ENCODE results near the gene SORBS2. TPM values are rescaled to one million over a fixed set of nuclear protein-coding genes. Genes with fewer than 3 reads are reported as not detected.
A peak's percentile ranks its signal among the peaks of the same experiment; 100 is the strongest.

Gene SORBS2
- total RNA-seq, 1 experiment from 2014 or later = 0.10 TPM

DNA sequence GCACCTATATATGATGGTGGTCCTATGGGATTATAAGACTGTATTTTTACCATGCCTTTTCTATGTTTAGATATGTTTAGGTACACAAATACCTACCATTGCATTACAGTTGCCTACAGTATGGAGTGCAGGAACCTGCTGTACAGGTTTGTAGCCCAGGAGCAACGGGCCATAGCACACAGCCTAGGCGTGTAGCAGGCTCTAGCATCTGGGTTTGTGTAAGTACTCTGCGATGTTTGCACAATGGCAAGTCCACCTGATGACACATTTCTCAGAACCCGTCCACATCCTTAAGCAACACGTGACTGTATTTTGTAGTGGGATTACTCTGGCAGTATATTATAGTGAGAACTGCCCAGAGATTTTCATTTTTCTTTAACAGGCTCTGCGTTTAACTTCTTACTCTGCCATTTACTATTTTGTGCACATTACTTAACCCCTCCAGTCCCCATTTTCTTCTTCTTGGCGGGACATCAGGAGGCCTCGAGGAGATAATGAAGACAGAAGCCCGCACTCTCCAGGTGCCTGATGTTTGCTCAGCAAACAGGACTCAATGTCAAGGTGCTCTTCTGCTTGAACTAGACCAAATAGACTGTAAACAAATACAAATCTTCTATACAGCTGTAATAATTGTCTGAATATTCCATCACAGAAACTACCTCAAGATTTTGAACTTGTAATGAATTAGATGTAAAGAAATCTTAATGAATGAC is 174.7 kb downstream of the SORBS2 start:
- Histone ChIP-seq H3K4me3 (no peak overlapping the region), H3K27me3 (no peaks in the 10 kb centered on the region), H3K9me3 (0 out of 2 replicates have a peak, but pooled peaks cover 3% of the 10 kb centered on the region), H3K36me3 (no peaks in the 10 kb centered on the region)
- DNase-seq = no peak

DNA sequence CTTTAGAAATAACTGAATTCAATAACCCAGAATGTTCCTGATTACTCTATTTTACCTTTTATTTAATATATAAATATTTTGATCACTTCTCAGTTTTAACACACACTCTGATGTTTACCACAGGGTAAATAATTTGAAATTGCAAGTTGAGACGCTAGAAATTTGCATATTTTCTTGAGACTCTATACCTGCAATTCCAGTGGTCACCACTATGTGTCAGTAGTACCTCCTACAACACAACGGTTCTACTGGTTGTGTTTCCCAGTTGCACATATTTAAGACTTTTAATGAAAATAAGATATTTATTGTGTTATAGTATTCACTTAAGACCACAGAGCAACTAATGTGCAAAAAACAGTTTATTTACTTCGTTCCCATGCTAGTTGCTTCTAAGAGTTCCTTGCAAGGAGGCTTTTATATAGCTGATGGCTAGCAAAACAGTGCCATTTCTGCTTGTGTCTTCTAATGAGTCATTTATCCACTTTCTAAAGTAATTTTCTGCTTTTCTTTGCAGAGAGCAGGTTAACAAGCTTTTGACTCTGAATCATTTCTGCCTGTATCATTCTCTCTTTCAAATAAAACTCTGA is 177.8 kb downstream of the SORBS2 start:
- no peak for DNase-seq
- no peak overlapping the region for H3K4me3 ChIP-seq
- H3K9me3 ChIP-seq = 0 out of 2 replicates have a peak, but pooled peaks cover 3% of the 10 kb centered on the region
- no peaks in the 10 kb centered on the region for H3K36me3 ChIP-seq
- no peaks in the 10 kb centered on the region for H3K27me3 ChIP-seq

DNA sequence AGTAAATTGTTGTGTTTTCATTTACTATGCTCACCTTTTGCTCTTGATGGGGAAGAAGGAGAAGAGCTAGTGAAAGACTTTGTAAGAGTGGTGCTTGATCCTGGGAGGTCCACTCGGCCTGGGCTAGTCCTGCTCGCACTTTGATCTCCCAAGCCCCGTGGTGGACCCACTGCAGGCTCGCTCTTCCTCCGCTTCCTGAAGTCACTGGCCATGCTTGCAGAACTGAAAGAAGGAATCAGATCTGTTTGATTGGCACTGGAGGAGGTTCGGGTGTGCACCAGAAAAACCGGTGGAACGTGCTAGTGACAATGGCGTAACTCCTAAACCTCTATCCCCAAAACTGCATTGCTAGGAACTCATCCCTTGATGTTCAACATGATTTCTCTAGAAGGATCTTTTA is 185.2 kb downstream of the SORBS2 start:
- Histone ChIP-seq H3K36me3 (no peaks in the 10 kb centered on the region), H3K27me3 (no peaks in the 10 kb centered on the region), H3K9me3 (no peaks in the 10 kb centered on the region), H3K4me3 (no peak overlapping the region)
- no peak for DNase-seq

DNA sequence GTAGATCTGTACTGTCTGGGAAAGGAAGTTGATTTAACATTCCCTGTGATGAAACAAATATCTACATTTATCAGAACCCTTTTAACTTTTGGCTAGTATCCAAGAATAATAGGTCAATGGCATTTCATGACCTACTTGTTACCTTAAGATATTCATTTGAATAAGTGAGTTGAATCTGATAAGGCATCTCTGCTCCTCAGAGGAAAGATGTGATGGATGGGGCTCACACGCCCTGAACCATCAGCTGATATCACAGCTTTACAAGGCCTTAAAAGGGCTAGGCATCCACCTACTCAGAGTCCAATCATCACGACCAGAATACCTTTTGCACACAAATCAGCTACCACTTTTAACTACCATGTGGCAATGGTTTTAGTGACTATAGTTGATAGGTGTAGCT is 186.5 kb downstream of the SORBS2 start:
- no peaks in the 10 kb centered on the region for H3K36me3 ChIP-seq
- H3K27me3 ChIP-seq = no peaks in the 10 kb centered on the region
- H3K4me3 ChIP-seq = no peak overlapping the region
- DNase-seq = no peak
- no peaks in the 10 kb centered on the region for H3K9me3 ChIP-seq

DNA sequence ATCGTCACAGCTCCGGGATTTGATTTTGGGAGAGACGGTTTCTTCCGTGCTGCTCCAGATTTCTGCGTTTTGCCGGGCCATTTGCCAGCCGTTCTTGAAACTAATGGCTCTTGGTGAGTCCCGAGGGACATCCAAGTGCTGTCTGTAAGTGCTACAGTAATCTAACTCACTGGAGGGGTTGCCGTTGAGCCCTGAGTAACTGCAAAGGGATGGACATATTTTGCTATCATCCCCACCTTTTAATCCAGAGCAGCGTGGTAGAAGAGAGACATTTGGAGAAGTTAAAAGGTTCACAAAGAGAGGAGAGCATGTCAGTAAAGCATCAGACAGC is 187.8 kb downstream of the SORBS2 start:
- no peak for DNase-seq
- H3K4me3 ChIP-seq = no peak overlapping the region
- no peaks in the 10 kb centered on the region for H3K27me3 ChIP-seq
- H3K36me3 ChIP-seq = no peaks in the 10 kb centered on the region
- no peaks in the 10 kb centered on the region for H3K9me3 ChIP-seq

DNA sequence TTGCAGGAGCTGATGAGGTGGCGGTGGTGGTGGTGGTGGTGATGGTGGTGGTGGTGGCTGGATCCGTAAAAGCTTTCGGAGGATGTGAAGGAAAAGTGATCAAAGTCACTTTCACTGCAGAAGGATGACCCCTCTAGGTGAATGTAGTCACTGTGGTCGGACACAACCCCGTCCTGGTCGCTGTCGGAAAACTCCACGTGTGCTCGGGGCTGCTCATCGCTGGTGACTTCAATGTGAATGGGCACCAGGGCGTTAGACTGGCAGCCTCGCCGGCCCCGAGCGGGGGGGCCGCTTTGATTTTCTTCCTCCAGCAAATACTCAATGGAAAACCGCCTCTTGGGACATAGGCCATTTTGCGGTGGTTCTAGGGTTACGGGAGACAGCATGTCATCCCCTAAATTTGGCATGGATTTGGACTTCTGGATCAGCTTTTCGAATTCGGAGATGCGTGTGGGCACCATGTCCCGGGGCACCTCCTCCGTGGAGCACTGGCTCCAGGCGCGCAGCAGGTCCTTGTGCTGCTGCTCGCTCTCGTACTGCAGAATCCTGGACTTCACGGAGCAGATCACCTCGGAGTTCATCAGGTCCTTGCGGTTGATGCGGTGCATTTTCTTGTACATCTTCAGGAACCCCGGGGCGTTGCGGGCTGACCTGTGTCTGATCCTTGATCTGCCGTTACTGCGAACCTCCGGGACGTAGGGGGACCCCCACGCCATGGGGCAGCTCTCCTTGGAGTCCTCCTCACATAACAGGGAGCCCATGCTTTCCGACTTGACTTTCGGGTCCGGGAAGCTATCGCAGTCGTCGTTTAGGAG is 188.3 kb downstream of the SORBS2 start:
- Histone ChIP-seq H3K36me3 (no peaks in the 10 kb centered on the region), H3K9me3 (no peaks in the 10 kb centered on the region), H3K4me3 (no peak overlapping the region), H3K27me3 (no peaks in the 10 kb centered on the region)
- DNase-seq = no peak

DNA sequence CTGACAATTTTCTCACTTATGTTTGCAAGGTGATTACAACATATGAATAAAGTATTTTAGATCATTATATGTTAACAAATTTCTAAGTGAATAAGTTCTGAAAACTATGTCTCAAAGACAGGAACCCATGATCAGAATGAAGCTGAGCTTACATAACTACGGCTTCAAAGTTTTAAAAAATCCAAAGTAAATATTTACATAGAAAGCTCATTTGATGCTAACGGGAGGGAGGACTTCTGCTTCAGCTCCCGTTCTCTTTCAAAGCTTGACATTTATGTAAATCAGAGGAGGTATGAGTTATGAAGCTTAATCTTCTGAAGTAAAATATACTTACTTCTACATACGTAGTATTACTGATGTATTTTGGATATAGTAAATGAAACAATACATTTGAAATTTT is 203.8 kb downstream of the SORBS2 start:
- Histone ChIP-seq H3K9me3 (no peaks in the 10 kb centered on the region), H3K36me3 (no peaks in the 10 kb centered on the region)

DNA sequence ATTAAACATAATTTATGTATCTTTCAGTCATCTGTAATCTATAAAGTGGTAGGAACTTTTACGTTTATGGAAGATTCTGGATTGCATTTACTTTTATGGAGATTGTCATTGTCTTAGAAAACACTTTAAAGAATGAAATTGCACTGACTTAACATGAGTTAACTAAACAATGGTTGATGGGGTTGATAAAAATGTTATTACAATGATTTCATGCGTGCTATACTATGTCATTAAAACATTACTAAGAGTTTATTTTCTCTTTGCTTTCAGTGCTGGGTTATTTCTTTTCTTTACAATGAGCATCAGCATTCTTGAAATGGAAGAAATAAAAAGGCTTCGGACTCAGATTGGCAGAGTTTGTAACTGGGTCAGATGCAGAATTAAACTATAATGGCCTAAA is 209.6 kb downstream of the SORBS2 start:
- no peak for DNase-seq
- no peaks in the 10 kb centered on the region for H3K36me3 ChIP-seq
- H3K9me3 ChIP-seq = no peaks in the 10 kb centered on the region
- H3K27me3 ChIP-seq = no peaks in the 10 kb centered on the region
- H3K4me3 ChIP-seq = no peak overlapping the region

More for the DNA sequence above, 203.8 kb downstream of the SORBS2 start:
- Histone ChIP-seq H3K27me3 (peaks cover 2% of the 10 kb centered on the region; the same call in 1 of the 2 replicates), H3K4me3 (no peak overlapping the region)
- no peak for DNase-seq

DNA sequence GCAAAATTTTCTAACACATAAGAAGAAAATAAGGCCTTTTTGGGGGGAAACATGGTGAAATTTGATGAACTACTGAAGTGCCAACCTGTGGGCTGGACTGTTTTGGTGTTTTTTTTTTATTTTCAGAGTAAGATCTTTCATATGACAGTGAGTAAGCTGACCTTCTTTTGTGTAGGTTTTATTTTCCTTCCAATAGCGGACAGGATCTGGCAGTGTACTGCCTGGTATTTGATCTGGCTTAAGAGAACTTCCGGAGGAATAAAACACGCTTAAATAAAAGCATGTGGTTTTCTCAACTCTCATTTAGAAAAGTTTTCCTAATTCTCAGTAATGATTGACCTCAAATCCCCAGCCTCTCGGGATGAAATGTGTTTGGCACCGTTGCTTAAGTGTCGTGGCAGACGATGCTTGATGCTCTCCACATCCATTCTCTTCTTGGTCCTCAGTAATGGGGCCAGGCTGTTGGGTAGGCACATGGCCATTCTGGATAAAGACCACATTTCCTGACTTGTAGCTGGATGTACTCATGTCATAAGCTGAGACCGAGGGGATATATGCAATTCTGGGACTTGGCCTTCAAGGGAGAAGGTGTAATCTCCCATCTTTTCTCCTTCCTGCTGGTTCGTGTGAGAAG is 211.1 kb downstream of the SORBS2 start:
- no peak overlapping the region for H3K4me3 ChIP-seq
- H3K9me3 ChIP-seq = no peaks in the 10 kb centered on the region
- H3K36me3 ChIP-seq = no peaks in the 10 kb centered on the region
- no peak for DNase-seq
- H3K27me3 ChIP-seq = no peaks in the 10 kb centered on the region

DNA sequence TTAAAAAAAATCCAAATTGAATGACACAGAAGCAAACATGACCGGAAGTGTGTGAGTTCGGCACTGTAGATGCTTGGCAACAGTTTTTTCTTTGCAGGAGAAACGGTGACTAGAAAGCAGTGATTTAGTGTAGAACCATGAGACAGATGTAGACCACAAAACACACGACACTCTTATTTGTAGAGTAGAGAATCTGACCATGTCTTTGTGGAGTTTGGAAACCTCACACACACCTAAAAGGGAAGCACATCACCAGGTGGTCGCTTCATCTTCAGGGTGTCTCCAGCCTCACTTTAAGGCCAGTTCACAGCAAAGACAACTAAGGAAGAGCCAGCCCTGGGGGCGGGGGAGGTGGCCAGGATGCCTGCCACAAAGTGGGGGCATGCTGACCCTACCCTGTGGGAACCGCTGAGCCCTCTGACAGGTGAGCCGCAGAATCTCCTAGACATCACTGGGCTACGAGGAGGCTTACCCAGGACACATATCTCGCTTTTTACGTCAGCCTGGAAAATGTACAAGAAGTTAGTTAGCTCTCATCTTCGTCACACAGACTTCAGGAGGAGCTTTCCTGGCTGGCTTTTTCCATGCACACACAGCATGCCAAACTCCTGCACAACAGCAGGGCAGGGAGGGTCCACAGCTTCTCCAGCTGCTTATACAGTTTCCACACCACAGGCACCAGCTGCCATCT is 212.3 kb downstream of the SORBS2 start:
- H3K27me3 ChIP-seq = no peaks in the 10 kb centered on the region
- H3K36me3 ChIP-seq = no peaks in the 10 kb centered on the region
- H3K4me3 ChIP-seq = no peak overlapping the region
- H3K9me3 ChIP-seq = no peaks in the 10 kb centered on the region
- DNase-seq = no peak

DNA sequence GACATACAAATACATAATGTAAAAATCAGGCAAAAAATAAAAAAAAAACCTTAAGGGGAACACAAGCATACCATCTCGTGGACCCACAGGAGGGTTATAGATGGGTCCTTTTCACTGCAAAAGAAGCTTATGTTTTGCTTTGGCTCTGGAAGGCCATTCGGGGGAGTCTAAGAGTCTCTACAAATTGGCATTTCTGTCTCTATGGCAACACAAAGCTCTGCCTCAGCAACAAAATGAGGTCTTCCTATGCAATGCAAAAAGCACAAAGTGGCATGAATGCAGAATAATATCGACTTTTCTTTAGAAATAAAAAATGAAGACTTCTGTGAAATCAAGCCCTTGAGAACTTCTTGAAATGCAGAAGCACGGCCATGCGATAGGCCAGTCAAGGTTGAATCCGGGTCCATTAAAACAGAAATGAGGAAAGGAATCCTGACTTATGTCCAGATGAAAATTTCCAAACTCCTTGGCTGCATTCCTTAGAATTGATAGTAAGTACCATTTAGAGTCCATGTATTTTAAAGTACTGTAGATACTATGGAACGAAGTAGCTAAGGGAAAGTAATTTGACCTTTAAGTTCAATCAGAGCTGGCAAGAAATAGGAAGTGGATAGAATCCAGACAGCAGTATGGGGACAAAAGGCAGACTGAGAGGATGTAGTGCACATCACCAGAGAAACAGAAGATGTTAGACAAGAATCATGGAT is 213.0 kb downstream of the SORBS2 start:
- DNase-seq = no peak
- no peaks in the 10 kb centered on the region for H3K27me3 ChIP-seq
- no peak overlapping the region for H3K4me3 ChIP-seq
- no peaks in the 10 kb centered on the region for H3K9me3 ChIP-seq
- no peaks in the 10 kb centered on the region for H3K36me3 ChIP-seq

DNA sequence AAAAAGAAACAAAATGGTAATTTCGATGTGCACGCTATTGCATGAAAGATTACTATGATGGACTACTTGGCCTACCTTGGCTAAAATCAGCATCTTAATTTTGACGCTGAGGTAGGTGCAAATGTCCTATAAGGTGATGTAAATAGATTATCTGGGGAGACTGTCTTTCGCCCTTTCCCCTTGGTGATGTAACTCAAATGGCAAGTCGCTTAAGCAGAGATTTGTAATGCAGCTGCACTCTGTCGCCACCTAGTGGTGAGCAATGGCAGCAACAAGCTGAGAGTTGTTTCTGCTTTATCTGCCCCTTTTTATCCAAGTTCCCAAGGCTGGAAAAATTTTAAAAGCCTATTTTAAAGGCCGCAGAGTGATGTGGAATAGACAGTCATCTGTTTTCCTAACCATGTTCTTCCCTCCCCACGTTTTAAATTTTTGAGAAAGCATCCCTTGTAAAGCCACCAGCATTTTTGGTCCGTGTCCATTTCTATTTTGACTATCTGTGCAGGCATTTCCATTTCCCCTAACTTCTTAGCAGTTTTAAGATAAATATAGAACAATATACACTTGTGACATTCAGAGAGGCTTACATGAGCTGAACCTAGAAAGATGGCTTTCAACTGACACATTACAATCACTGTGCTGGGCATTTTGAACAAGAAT is 214.3 kb downstream of the SORBS2 start:
- H3K36me3 ChIP-seq = no peaks in the 10 kb centered on the region
- no peak overlapping the region for H3K4me3 ChIP-seq
- H3K9me3 ChIP-seq = no peaks in the 10 kb centered on the region
- H3K27me3 ChIP-seq = no peaks in the 10 kb centered on the region
- peak; percentile 37 for DNase-seq

DNA sequence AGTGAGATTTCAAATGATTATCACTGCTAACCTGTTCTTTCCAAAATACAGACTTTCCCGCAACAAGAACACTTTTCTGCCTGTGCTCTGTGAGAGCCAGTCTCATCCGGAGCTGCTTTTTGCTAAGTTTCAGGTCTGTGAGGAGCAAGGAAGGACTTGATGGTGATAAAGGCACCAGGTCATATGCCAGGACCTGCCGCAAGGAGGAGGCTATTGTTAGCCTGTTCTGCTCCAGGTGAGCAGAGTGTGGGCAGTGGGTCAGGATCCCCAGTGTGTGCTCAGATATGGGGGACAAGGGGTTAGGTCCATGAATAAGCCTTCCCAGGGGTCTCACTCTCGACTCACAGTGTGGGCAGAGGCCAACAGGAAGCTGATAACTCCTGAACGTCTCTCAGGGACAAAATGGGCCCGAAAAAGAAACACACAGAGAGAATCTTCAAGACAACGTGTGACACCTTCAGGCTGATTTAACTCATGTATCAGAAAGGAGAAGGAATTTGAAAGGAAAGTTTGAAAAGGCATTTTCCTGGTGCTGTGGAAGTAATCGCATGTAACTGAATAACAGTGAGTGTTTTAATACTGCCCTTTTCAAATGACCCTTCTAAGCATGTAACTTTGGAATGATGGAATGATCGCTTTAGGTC is 219.0 kb downstream of the SORBS2 start:
- Histone ChIP-seq H3K36me3 (no peaks in the 10 kb centered on the region), H3K4me3 (no peak overlapping the region)
- no peak for DNase-seq

DNA sequence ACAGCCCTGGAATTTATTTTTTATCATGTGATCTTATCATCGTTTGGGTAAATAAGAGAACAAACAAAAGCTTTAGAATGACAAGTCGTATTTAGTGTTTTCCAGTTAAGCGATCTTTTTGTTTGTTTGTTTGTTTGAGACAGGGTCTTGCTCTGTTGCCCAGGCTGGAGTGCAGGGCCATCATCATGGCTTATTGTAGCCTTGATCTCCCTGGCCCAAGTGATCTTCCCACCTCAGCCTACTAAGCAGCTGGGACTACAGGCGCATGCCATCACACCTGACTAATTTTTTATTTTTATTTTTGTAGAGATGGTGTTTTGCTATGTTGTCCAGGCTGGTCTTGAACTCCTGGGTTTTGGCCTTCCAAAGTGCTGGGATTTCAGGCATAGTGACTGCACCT is 219.6 kb downstream of the SORBS2 start:
- no peaks in the 10 kb centered on the region for H3K36me3 ChIP-seq
- H3K9me3 ChIP-seq = no peaks in the 10 kb centered on the region
- DNase-seq = no peak
- no peaks in the 10 kb centered on the region for H3K27me3 ChIP-seq
- no peak overlapping the region for H3K4me3 ChIP-seq

More for the DNA sequence above, 219.0 kb downstream of the SORBS2 start:
- Histone ChIP-seq H3K9me3 (no peaks in the 10 kb centered on the region), H3K27me3 (no peaks in the 10 kb centered on the region)

DNA sequence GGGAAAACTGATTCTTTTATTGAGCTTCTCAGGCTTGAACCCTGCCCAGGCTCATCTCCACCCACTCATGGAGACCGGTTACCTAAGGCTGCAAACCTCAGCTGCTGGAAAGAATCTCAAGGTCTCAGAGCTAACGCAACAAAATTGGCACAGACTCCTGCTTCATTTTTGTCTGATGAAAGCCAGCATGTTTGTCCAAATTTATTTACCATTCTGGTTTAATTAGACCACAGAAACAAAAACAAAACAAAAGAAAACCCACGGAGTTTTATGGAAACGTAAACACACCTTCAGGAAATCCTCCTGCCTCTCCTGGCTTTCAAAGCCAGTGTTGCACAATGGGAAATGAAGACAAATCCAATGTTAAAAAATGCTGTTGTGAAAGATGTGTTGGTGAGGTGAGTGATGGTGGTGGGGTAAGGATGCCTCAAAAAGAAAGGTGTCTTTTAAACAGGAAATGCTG is 220.3 kb downstream of the SORBS2 start:
- no peaks in the 10 kb centered on the region for H3K9me3 ChIP-seq
- no peak overlapping the region for H3K4me3 ChIP-seq
- no peak for DNase-seq
- H3K36me3 ChIP-seq = no peaks in the 10 kb centered on the region
- no peaks in the 10 kb centered on the region for H3K27me3 ChIP-seq
